HG03378 (cell line): ENCODE results near the gene CDHR5.
"Not testable (repeated sequence)": the region's sequence is repeated elsewhere in the genome, so short reads cannot be mapped to it uniquely, and the experiment has no call there.

ENCODE experiments used
- ATAC-seq: cut with Tn5 transposase; IDR thresholded peaks from one replicate; pipeline ENCODE4 v1.9.1; 2021; ENCODE audit warnings: mild to moderate bottlenecking, moderate library complexity; ENCODE audit not compliant: unreplicated experiment

CDHR5 gene

GRCh38 chr11:624705-625635, at the start of gene CDHR5:
Gene CDHR5 (minus strand): TSS chr11:624955. CDS start chr11:624902, 53 bp downstream.
- ATAC-seq = no peak

DNA sequence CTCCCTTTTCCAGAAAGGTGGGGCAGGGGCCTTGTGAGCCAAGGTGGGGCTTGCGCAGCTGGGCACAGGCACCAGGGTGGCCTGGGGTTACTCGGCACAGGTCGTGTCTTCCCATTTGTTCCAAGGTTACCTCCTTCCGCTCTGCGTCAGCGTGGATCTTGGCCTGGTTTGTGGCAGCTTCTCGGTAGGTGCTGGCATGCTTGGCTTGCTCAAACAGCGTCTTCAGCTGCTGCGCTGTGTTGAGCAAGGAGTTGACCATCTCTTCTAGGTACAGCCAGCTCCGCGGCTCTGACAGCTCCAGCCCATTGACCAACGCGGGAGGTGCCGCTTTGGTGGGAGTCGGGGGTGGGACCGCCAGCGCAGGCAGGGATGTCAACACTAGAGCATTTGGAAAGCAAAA, 49.7 kb upstream of the CDHR5 start:
- no peak for ATAC-seq

DNA sequence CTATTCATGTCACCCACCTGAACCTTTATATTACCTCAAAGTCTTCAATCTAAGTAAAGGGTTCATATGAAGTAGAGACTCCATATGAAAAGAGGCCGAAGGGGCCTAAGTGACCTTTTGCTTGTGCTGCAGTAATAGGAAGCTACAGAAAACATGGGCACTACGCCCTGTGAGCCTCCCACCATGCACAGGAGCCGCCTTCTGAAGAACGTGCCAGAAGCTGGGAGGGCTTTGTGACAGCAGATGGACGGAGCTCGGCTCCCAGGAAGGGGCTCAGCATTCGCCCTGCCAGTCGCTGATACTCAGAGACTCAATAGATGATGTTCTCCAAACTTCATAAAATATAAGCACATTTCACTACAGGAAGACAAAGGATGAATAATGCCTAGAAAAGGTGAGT, 49.1 kb upstream of the CDHR5 start:
- ATAC-seq = no peak

- no peak for ATAC-seq
Observed at GRCh38 chr11:665704-666281, 41.0 kb upstream of the CDHR5 start.

DNA sequence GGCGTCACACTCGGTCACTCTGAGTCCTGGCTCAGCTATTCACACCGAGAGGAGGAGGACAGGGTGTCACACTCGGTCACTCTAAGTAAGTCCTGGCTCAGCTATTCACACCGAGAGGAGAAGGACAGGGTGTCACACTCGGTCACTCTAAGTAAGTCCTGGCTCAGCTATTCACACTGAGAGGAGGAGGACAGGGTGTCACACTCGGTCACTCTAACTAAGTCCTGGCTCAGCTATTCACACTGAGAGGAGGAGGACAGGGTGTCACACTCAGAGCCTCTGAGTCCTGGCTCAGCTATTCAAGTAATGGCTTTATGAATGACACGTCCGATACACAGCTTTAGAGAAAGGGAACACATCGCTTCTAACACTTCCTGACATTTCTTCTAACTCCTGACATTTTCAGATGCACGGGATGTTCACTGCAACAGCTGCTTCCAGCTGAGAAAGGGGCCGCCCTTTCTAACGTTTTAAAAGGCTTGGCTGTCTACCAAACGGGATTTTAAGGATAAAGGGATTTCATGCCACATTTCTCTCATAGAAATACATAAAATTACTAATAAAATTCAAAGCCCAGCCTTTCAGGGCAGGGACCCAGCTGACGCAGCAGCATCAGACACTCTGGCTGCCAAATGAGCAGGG, 40.4 kb upstream of the CDHR5 start:
- no peak for ATAC-seq

GRCh38 chr11:662689-663274, 38.0 kb upstream of the CDHR5 start:
- ATAC-seq = no peak

GRCh38 chr11:660681-661444, 36.1 kb upstream of the CDHR5 start:
- no peak for ATAC-seq

DNA sequence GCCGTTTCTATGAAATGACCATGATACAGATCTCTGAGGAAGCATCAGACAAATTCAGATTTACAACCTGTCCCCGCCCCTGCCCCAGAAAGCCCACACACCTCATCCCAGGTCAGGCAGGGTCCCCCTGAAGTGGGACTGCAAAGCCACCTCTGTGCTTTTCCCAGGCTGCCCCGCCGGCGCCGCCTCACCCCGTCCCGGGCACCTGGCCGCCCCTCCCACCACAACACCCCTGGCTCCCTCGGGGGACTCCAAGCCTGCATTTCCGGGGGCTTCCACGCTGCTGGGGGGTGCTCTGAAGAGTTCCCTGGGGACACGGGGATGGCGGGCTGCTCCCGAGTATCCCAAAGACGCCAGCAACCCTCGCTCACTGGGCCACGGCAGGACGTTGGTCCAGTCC, 35.5 kb upstream of the CDHR5 start:
- no peak for ATAC-seq

DNA sequence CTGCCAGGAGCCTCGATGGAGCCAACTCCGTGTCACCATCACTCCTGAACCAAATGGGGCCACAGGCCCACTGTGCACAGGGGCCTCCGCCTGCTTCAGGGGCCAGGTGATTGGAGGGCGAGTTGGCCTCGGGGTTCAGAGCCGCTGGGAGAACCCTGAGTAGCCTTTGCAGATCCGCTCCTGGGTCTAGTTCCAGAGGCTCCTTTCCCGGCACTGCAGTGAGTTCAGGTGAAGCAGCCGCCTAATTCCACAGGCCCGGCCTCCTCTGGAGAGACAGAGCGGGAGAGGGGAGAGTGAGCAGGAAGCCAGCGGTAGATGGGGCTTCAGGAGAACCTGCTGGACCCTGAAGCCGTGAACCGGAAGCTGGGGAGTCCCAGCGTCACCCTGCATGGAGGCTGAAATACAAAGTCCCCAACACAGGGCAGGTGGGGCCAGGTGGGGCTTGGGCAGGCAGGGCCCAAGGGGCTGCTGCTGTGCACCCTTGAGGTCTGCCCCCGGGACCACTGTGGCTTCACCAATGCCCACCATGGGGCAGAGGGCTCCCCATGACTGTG, 34.9 kb upstream of the CDHR5 start:
- no peak for ATAC-seq

DNA sequence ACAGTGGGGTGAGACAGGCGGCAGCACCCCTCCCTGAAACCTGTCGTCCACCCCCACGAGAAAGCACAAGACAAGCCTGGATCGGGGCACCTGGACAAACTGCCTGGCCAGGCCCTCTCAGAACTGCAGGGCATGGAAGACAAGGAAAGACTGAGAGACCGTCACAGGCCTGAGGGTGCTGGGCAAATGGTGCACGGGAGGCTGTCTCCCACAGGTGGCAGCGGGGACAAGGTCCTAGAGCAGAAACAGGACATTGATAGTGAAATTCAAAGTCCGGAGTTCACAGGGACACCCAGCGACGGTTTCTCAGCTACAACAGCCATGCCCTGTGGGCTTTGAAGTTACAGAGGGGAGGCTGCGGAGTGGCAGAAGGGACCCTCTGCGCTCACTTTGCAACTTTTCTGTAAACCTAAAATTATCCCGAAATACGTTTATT, 33.0 kb upstream of the CDHR5 start:
- ATAC-seq = no peak

DNA sequence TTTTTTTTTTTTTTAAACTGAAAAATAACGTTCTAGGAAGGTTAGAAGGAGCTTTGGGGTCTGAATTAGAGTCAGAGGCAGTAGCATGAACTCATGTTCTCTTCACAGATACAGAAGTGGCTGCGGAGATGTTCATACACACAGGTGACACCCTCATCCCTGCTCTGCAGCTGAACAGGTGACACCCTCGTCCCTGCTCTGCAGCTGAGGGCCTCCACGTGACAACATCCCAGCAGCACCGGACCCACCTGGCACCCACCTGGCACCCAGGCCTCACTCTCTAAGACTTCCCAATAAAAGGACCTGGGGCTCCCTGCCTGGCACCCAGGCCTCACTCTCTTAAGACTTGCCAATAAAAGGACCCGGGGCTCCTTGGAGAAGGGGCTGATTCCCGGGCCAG, 32.1 kb upstream of the CDHR5 start:
- ATAC-seq = no peak

GRCh38 chr11:656426-656825, 31.7 kb upstream of the CDHR5 start:
- ATAC-seq = no peak

- ATAC-seq = no peak
Observed at GRCh38 chr11:655036-655726, 30.4 kb upstream of the CDHR5 start.

DNA sequence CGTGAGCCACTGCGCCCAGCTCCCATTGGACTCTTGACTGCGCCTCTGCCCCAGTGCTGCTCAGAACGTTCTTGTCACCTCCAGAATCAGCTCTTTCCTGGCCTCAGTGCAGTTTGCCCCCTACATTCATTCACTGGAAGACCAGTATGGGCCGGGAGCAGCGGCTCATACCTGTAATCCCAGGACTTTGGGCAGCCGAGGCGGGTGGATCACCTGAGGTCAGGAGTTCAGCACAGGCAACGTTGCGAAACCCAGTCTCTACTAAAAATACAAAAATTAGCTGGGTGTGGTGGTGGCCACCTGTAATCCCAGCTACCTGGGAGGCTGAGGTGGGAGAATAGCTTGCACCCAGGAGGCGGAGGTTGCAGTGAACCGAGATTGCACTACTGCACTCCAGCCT, 29.7 kb upstream of the CDHR5 start:
- ATAC-seq = not testable (repeated sequence)

DNA sequence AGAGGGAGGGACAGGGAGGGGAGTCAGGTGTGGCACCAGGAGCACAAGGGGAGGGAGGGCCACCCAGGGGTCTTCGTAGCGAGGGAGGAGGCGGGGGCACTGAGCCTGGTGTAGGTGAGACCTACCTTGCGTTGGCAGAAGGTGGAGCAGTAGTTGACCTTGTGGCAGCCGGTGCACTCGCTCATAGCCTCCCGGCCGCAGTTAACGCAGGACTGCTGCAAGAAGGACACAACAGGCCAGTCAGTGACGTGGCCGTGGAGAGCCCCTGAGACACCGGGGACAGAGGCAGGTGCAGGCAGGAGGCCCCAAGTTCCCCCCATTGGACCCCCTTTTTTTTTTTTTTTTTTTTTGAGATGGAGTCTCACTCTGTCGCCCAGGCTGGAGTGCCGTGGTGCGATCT, 29.1 kb upstream of the CDHR5 start:
- no peak for ATAC-seq

DNA sequence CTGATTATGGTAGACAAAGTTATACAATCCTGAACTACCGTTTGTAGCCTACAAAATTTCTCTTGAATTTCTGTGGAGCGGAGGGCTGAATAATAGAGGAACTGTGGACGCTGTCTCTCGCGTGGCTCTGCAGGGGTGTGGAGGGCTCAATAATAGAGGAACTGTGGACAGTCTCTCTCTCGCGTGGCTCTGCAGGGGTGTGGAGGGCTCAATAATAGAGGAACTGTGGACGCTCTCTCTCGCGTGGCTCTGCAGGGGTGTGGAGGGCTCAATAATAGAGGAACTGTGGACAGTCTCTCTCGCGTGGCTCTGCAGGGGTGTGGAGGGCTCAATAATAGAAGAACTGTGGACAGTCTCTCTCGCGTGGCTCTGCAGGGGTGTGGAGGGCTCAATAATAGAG, 28.4 kb upstream of the CDHR5 start:
- not testable (repeated sequence) for ATAC-seq

- ATAC-seq = no peak
Observed at GRCh38 chr11:650482-650881, 25.7 kb upstream of the CDHR5 start.

DNA sequence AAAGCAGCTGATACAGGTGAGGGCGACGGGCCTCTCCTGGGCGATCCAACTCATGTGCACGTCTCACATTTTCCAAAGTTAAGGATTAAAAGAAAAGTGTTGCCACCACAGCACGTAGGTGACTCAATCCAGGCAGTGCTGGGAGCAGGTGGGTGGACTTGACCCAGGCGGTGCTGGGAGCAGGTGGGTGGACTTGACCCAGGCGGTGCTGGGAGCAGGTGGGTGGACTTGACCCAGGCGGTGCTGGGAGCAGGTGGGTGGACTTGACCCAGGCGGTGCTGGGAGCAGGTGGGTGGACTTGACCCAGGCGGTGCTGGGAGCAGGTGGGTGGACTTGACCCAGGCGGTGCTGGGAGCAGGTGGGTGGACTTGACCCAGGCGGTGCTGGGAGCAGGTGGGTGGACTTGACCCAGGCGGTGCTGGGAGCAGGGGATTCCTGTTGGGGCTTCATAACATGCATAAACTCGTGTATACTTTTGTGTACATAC, 23.0 kb upstream of the CDHR5 start:
- not testable (repeated sequence) for ATAC-seq

GRCh38 chr11:646214-646613, 21.5 kb upstream of the CDHR5 start:
- ATAC-seq = no peak

- no peak for ATAC-seq
Observed at GRCh38 chr11:645536-645935, 20.8 kb upstream of the CDHR5 start.
